KMS-11 (cell line): Measurements from ENCODE around the gene CSNK1G3.

Experiments used
- H2AFZ ChIP-seq: fragments of 200-600 bp; sonication (generic); 2 replicates; pipeline ENCODE4 v1.6.1; 2016; ENCODE audit warnings: antibody characterized with exemption, mixed run types, low read depth
- H3K27ac ChIP-seq: fragments of 200-600 bp; sonication (generic); 2 replicates; pipeline ENCODE4 v1.6.1; 2016; ENCODE audit warnings: mild to moderate bottlenecking, mixed run types
- H3K27me3 ChIP-seq: fragments of 200-600 bp; sonication (generic); 2 replicates; pipeline ENCODE4 v1.6.1; 2017; ENCODE audit warnings: mild to moderate bottlenecking, low read depth, mixed run types, moderate library complexity; ENCODE audit not compliant: insufficient read depth
- H3K36me3 ChIP-seq: fragments of 200-600 bp; sonication (generic); 2 replicates; pipeline ENCODE4 v1.6.1; 2017; ENCODE audit warnings: mild to moderate bottlenecking, mixed run types; ENCODE audit not compliant: insufficient read depth
- H3K4me1 ChIP-seq: fragments of 200-600 bp; sonication (generic); 2 replicates; pipeline ENCODE4 v1.6.1; 2016; ENCODE audit warnings: mild to moderate bottlenecking, low read depth, mixed run types; ENCODE audit not compliant: poor library complexity, severe bottlenecking
- H3K4me2 ChIP-seq: fragments of 200-600 bp; sonication (generic); 2 replicates; pipeline ENCODE4 v1.7.0; 2016; ENCODE audit warnings: mild to moderate bottlenecking, mixed run types
- H3K4me3 ChIP-seq: fragments of 200-600 bp; sonication (generic); IDR thresholded peaks from 2 replicates; pipeline ENCODE4 v1.6.1; 2017; ENCODE audit warnings: low read depth, low read length, mixed read lengths; ENCODE audit not compliant: insufficient read depth
- H3K79me2 ChIP-seq: fragments of 200-600 bp; sonication (generic); 2 replicates; pipeline ENCODE4 v1.6.1; 2016; ENCODE audit warnings: low read depth, mixed run types; ENCODE audit not compliant: insufficient read depth
- H3K9ac ChIP-seq: fragments of 200-600 bp; sonication (generic); 2 replicates; pipeline ENCODE4 v1.6.1; 2016; ENCODE audit warnings: mild to moderate bottlenecking, mixed run types
- H4K20me1 ChIP-seq: fragments of 200-600 bp; sonication (generic); 2 replicates; pipeline ENCODE4 v1.6.1; 2016; ENCODE audit warnings: mild to moderate bottlenecking, mixed run types; ENCODE audit not compliant: insufficient read depth
- TF ChIP-seq, protein P1 (sequence below): fragments of 200-600 bp; sonication (generic); conservative IDR thresholded peaks from 2 replicates; pipeline ENCODE4 v1.6.1; 2017; ENCODE audit warnings: low read depth, mild to moderate bottlenecking, antibody characterized with exemption, low read length, moderate library complexity, mixed read lengths

CSNK1G3 gene

DNA sequence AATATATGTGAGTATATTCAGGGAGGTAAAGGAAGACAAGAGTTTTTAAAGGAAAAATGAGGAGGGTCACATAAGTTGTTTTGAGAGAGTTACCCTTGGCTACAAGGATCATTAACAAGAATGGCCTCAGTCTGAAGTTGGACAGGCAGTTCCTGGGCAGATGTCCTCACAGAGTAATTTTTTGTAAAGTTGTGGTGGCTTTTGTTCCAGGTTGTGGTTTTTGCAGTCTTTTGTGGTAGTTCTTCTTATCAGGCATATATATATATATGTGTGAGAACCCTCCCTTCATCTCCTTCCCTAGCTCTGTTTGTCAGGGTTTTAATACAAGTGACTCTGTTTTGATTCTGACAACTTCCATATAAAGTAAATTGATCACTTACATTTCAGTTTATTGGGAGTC lies 60.0 kb downstream of the CSNK1G3 start:
- Histone ChIP-seq H2AFZ (no peak overlapping the region), H3K4me1 (peaks cover 25% of the 10 kb centered on the region), H3K4me3 (no peak overlapping the region), H3K9ac (peak overlapping the region; percentile 11; the same call in 1 of the 2 replicates), H3K27me3 (no peaks in the 10 kb centered on the region), H4K20me1 (no peaks in the 10 kb centered on the region), H3K36me3 (no peaks in the 10 kb centered on the region), H3K79me2 (no peaks in the 10 kb centered on the region), H3K4me2 (peak overlapping the region; percentile 77), H3K27ac (peak overlapping the region; percentile 30; the same call in 1 of the 2 replicates)
- TF ChIP-seq, protein P1, sequence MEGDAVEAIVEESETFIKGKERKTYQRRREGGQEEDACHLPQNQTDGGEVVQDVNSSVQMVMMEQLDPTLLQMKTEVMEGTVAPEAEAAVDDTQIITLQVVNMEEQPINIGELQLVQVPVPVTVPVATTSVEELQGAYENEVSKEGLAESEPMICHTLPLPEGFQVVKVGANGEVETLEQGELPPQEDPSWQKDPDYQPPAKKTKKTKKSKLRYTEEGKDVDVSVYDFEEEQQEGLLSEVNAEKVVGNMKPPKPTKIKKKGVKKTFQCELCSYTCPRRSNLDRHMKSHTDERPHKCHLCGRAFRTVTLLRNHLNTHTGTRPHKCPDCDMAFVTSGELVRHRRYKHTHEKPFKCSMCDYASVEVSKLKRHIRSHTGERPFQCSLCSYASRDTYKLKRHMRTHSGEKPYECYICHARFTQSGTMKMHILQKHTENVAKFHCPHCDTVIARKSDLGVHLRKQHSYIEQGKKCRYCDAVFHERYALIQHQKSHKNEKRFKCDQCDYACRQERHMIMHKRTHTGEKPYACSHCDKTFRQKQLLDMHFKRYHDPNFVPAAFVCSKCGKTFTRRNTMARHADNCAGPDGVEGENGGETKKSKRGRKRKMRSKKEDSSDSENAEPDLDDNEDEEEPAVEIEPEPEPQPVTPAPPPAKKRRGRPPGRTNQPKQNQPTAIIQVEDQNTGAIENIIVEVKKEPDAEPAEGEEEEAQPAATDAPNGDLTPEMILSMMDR = no peak

DNA sequence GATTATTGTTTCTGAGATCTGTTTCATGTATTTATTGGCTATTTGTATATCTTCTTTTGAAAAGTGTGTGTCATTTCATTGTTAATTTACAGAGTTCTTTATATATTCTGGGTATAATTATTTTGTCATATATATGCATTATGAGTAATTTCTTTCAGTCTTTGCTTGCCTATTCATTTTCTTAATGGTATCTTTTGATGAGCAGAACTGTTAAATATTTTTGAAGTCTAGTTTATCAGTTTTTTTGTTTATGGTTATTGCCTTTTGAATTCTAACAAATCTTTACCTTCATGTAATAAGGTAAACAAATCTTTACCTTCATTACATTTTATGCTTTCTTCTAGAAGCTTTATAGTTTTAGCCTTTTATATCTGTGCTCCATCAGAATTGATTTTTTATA lies 66.4 kb downstream of the CSNK1G3 start:
- H3K36me3 ChIP-seq = no peaks in the 10 kb centered on the region
- H3K4me2 ChIP-seq = no peak overlapping the region
- H3K27me3 ChIP-seq = no peaks in the 10 kb centered on the region
- no peaks in the 10 kb centered on the region for H3K4me1 ChIP-seq
- TF ChIP-seq, protein P1 = no peak
- H3K27ac ChIP-seq = no peak overlapping the region
- H4K20me1 ChIP-seq = no peaks in the 10 kb centered on the region
- H3K79me2 ChIP-seq = no peaks in the 10 kb centered on the region
- no peak overlapping the region for H2AFZ ChIP-seq
- H3K9ac ChIP-seq = no peak overlapping the region
- no peak overlapping the region for H3K4me3 ChIP-seq

GRCh38 chr5:123579410-123579809 lies 67.4 kb downstream of the CSNK1G3 start:
- no peaks in the 10 kb centered on the region for H3K79me2 ChIP-seq
- no peaks in the 10 kb centered on the region for H4K20me1 ChIP-seq
- H3K9ac ChIP-seq = no peak overlapping the region
- H2AFZ ChIP-seq = no peak overlapping the region
- H3K36me3 ChIP-seq = no peaks in the 10 kb centered on the region
- H3K27me3 ChIP-seq = no peaks in the 10 kb centered on the region
- H3K4me2 ChIP-seq = no peak overlapping the region
- no peak overlapping the region for H3K4me3 ChIP-seq
- H3K27ac ChIP-seq = no peak overlapping the region
- TF ChIP-seq, protein P1 = no peak
- no peaks in the 10 kb centered on the region for H3K4me1 ChIP-seq

GRCh38 chr5:123582550-123583285 lies 70.7 kb downstream of the CSNK1G3 start:
- Histone ChIP-seq H3K27ac (no peak overlapping the region), H3K27me3 (no peaks in the 10 kb centered on the region), H3K9ac (no peak overlapping the region), H3K4me1 (no peaks in the 10 kb centered on the region), H4K20me1 (no peaks in the 10 kb centered on the region), H3K4me2 (no peak overlapping the region), H3K36me3 (no peaks in the 10 kb centered on the region), H3K4me3 (no peak overlapping the region), H2AFZ (no peak overlapping the region), H3K79me2 (no peaks in the 10 kb centered on the region)
- TF ChIP-seq, protein P1 = no peak
